Measurements from ENCODE around the gene GNAO1.
"Not testable (repeated sequence)": the region's sequence is repeated elsewhere in the genome, so short reads cannot be mapped to it uniquely, and the experiment has no call there.

GNAO1 gene

DNA sequence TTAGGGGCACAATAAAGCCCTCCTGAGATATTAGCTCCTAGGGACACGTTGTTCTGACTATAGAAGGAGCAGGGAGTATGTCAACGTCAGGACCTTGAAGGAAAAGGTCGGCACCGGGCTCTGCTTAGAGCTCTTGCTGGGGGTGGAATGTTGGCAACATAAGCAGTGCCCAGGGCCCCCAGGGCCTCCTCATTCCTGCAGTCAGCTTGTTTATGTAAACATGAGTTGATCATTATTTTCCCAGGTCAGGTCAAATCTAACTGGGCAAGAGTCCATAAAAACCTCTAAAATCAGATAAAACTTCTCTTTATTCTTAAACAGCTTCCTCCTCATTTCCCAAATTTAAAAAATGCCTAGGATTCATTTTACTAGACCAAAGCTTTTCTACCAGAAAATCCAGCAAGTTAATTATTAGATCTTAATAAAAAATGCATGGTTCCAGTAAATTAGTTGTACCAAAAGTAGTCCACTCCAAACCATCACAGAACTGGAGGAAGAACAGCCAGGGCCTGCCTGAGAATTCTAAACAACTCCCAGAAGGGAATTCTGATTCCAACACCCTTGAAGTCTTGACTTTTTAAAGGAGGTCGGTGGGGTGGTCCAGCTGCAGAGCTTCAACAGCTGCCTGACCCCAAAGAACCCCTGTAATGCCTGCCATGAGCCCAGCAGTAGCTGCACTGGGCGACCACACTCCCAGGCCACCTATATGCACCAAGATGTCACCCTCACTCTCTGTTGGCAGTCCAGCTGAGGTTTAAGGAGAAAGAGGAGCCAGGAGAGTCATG, 179.8 kb downstream of the GNAO1 start:
- no peak for DNase-seq

GRCh38 chr16:56371660-56371937, 180.3 kb downstream of the GNAO1 start:
- DNase-seq, result no peak

DNA sequence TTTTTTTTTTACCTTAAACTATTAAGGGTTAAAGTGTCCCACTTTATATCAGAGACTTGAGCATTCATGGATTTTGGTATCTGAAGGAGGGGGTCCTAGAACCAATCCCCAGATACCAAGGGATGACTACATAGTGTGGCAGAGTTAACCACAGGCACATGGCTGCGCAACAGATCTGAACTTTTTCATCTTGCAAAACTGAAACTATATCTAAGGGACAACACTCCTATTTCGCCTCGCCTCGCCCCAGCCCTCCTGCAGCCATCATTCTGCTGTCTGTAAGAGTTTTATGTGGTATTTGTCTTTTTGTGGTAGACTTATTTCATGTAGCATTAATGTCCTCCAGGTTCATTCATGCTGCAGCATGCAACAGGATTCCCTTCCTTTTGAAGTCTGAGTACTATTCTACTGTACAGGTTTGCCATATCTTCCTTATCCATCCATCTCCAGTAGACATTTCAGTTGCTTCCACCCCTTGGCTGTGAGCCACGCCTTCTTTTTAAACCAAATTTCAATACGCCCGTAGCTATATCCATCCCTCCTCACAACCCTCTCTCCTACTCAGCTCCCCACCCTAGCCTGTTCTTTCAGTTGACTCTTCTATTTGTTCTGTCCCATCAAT, 180.8 kb downstream of the GNAO1 start:
- DNase-seq, result no peak

GRCh38 chr16:56373003-56373402, 181.7 kb downstream of the GNAO1 start:
- DNase-seq, result no peak

DNA sequence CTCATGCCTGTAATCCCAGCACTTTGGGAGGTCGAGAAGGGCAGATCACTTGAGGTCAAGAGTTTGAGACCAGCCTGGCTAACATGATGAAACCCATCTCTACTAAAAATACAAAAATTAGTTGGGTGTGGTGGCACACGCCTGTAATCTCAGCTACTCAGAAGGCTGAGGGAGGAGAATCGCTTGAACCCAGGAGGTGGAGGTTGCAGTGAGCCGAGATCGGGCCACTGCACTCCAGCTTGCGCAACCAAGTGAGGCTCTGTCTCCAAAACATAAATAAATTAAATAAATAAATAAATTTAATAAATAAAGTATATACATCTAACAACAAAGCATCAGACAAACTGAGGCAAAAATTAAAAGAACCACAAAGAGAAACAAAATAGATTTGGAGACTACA, 184.5 kb downstream of the GNAO1 start:
- DNase-seq, result not testable (repeated sequence)

GRCh38 chr16:56379044-56379443, 187.8 kb downstream of the GNAO1 start:
- not testable (repeated sequence) for DNase-seq

- DNase-seq, result not testable (repeated sequence)
These were observed 189.6 kb downstream of the GNAO1 start for GRCh38 chr16:56380778-56381485.

- DNase-seq, result no peak
These were observed 191.2 kb downstream of the GNAO1 start for GRCh38 chr16:56382459-56382858.

- DNase-seq, result no peak
These were observed 191.6 kb downstream of the GNAO1 start for GRCh38 chr16:56382901-56383355.

DNA sequence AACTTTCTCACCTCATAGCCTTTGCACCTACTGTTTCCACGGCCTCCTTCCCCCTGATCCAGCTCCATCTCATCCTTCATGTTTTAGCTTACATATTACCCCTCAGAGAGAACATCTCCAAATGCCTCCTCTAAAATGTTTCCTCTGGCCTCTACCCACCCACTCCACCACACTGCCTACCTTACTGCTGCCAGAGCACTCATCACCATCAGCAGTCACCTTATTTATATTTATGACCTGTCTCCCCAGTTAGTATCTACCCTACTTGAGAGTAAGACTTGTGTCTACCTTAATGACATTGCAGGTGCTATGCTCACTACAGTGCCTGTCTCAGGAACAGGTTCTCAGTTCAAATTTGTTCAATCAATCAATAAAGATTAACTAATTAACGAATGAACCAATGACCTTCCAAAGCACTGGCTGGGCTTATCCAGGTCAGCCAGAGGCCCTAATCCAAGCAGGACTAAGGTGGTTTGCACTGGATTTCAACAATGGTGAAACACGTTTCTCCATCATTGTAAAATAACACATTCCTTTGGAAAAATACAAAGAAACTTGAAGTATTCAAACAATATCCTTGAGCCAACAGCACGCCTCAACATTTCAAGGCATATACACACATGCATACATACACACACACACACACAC, 192.9 kb downstream of the GNAO1 start:
- no peak for DNase-seq

DNA sequence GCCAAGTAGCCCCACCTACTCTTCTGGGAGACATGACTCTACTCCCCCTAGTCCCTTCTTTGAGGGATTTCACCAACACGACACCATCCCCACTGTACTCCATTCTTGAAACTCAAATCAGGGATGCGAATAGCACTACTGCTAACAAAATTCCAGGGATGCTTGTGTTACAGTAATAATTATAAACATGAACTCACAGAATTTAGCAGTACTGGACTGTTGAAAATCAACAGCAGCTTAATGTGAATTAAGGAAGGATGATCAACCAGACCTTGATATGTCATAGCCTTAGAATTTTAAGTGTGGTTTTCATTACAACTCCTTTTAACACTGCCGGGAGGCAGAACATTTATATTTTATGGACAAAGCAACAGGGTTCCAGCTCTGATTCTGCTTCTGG, 196.1 kb downstream of the GNAO1 start:
- no peak for DNase-seq

DNA sequence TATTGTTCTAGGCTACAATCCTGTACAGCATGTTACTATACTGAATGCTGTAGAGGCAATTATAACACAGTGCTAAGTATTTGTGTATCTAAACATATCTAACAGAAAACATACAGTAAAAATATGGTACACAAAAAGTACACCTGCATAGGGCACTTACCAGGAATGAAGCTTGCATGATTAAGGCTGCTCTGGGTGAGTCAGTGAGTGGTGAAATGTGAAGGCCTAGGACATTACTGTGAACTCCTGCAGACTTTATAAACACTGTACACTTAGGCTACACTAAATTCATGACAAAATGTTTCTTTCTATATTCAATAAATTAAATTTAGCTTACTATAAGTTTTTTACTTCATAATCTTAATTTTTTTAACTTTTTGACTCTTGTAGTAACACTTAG, 196.9 kb downstream of the GNAO1 start:
- DNase-seq, result no peak

- DNase-seq, result no peak
These were observed 198.3 kb downstream of the GNAO1 start for GRCh38 chr16:56389554-56389953.

DNA sequence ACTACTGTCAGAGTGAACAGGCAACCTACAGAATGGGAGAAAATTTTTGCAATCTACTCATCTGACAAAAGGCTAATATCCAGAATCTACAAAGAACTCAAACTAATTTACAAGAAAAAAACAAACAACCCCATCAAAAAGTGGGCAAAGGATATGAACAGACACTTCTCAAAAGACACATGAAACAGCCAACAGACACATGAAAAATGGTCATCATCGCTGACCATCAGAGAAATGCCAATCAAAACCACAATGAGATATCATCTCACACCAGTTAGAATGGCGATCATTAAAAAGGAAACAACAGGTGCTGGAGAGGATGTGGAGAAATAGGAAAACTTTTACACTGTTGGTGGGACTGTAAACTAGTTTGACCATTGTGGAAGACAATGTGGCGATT, 205.4 kb downstream of the GNAO1 start:
- DNase-seq, result not testable (repeated sequence)

- no peak for DNase-seq
These were observed 207.8 kb downstream of the GNAO1 start for GRCh38 chr16:56399047-56399446.

DNA sequence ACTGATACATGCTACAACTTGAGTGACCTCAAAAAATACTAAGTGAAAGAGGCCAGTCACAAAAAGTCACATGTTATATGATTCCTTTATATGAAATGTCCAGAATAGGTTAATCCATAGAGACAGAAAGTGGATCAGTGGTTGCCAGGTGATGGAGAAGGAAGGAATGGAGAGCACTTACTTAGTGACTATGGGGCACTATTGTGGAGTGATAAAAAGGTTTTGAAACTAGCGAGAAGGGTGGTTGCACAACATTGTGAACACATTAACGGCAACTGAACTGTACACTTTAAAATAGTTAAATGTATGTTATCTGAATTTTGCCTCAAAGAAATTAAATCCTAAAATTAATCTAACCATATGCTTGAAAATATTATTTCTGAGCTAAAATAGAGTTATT, 208.2 kb downstream of the GNAO1 start:
- no peak for DNase-seq

GRCh38 chr16:56400458-56400857, 209.2 kb downstream of the GNAO1 start:
- DNase-seq, result no peak

GRCh38 chr16:56401482-56401881, 210.2 kb downstream of the GNAO1 start:
- no peak for DNase-seq

GRCh38 chr16:56405977-56406672, 214.8 kb downstream of the GNAO1 start:
- DNase-seq, result no peak
